ENCODE results near the gene EVPLL. TPM values are rescaled to one million over a fixed set of nuclear protein-coding genes. Genes with fewer than 3 reads are reported as not detected.

EVPLL gene
- total RNA-seq, 1 experiment from 2014 or later, result 0.61 TPM

DNA sequence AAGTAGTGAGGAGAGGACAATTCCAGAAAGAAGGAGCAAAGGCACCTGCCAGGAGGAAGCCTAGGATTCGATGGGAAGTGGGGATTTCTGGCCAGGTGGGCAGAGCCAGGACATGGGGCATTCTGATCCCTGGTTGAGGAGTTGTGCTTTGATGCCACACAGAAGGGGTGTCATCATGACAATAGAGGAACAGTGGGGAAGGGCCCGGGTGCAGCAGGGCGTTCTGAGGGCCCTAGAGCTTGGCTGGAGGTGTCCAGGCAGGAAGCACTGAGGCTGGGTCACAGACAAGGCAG is 4.3 kb downstream of the EVPLL start:
- H3K4me1 ChIP-seq (ENCODE audit: insufficient read depth, low read length), result no peaks in the 10 kb centered on the region
- Mint-ChIP-seq H3K4me3 (no peak overlapping the region), H3K4me1 (peaks cover 4 to 11% of the 10 kb centered on the region in 2 experiments; a peak in 3 of 4 replicates), H3K36me3 (ENCODE audit: insufficient read depth in 1 of 3, low read depth in 3 of 3) (no peaks in the 10 kb centered on the region), H3K27me3 (ENCODE audit: low read depth) (peaks cover 13% of the 10 kb centered on the region), H3K9me3 (no peaks in the 10 kb centered on the region), H3K27ac (peak overlapping the region in 1 of 3 experiments; percentile 16; a peak in 4 of 7 replicates)
- H3K9ac ChIP-seq (ENCODE audit: extremely low read depth, insufficient read length, low read length), result no peak overlapping the region
- no peaks in the 10 kb centered on the region for H4K20me1 ChIP-seq (ENCODE audit: control insufficient read depth, insufficient read depth, insufficient read length)
- no peak overlapping the region for H2BK15ac ChIP-seq (ENCODE audit: low read depth, low read length)
- WGBS (ENCODE audit: extremely low coverage, insufficient read length, low lambda C conversion rate), result no CpG with 5 or more reads among the region's 3 CpGs
- H3K27ac ChIP-seq (ENCODE audit: insufficient read length, low read depth, low read length), result no peak overlapping the region
- no peaks in the 10 kb centered on the region for H3K79me2 ChIP-seq (ENCODE audit: insufficient read depth, low read length)
- no peak overlapping the region for H3K18ac ChIP-seq (ENCODE audit: insufficient read length, low read depth, low read length)
- no peaks in the 10 kb centered on the region for H3K9me3 ChIP-seq (ENCODE audit: control insufficient read depth, low read depth, low read length)
- H3K23ac ChIP-seq (ENCODE audit: insufficient read length, low read depth, low read length), result no peak overlapping the region
- no peak overlapping the region for H4K8ac ChIP-seq (replicated peaks; ENCODE audit: insufficient read length, low read depth, low read length)
- H2AFZ ChIP-seq (ENCODE audit: low read length), result no peak overlapping the region
- H2AK5ac ChIP-seq (ENCODE audit: insufficient read length, low read length), result no peak overlapping the region
- no peak overlapping the region for H2BK20ac ChIP-seq (ENCODE audit: low read depth, low read length, poor library complexity, severe bottlenecking)
- TF ChIP-seq, protein P1, sequence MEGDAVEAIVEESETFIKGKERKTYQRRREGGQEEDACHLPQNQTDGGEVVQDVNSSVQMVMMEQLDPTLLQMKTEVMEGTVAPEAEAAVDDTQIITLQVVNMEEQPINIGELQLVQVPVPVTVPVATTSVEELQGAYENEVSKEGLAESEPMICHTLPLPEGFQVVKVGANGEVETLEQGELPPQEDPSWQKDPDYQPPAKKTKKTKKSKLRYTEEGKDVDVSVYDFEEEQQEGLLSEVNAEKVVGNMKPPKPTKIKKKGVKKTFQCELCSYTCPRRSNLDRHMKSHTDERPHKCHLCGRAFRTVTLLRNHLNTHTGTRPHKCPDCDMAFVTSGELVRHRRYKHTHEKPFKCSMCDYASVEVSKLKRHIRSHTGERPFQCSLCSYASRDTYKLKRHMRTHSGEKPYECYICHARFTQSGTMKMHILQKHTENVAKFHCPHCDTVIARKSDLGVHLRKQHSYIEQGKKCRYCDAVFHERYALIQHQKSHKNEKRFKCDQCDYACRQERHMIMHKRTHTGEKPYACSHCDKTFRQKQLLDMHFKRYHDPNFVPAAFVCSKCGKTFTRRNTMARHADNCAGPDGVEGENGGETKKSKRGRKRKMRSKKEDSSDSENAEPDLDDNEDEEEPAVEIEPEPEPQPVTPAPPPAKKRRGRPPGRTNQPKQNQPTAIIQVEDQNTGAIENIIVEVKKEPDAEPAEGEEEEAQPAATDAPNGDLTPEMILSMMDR (conservative IDR thresholded peaks at IDR 0.05), result no peak
- no peak overlapping the region for H2BK120ac ChIP-seq (ENCODE audit: low read depth, low read length, poor library complexity, severe bottlenecking)
- H3K23me2 ChIP-seq (ENCODE audit: insufficient read length, low read depth, low read length, poor library complexity, severe bottlenecking), result no peaks in the 10 kb centered on the region
- no peak overlapping the region for H2BK5ac ChIP-seq (ENCODE audit: insufficient read length, low read length)
- DNase-seq, result no peak
- no peak overlapping the region for H3K56ac ChIP-seq (ENCODE audit: insufficient read length, low read depth, low read length)
- H3K4ac ChIP-seq (ENCODE audit: low read depth, low read length), result no peak overlapping the region
- no peak overlapping the region for H4K91ac ChIP-seq (ENCODE audit: insufficient read length, low read depth, low read length)
- no peaks in the 10 kb centered on the region for H3K79me1 ChIP-seq (ENCODE audit: insufficient read depth, low read depth, low read length, poor library complexity, severe bottlenecking)
- no peak overlapping the region for H2BK12ac ChIP-seq (ENCODE audit: insufficient read length, low read depth, low read length)
- H3K14ac ChIP-seq (ENCODE audit: insufficient read depth, low read length), result no peak overlapping the region
- H3K4me2 ChIP-seq (ENCODE audit: insufficient read depth, insufficient read length, low read length), result no peak overlapping the region
- no peak overlapping the region for H4K5ac ChIP-seq (ENCODE audit: insufficient read length, low read depth, low read length)
- H3T11ph ChIP-seq (ENCODE audit: low read length), result no peak overlapping the region
- H3K27me3 ChIP-seq (ENCODE audit: insufficient read depth, low read length), result no peaks in the 10 kb centered on the region

Data from H9 (cell line).